NK-92 (cell line): ENCODE data around the gene NFIB.

ENCODE experiments used
- DNase-seq: peaks from one replicate; lab custom pipeline; 2025; ENCODE audit not compliant: unreplicated experiment; lab: John Stamatoyannopoulos, UW

Gene NFIB

GRCh38 chr9:14127656-14128055 is 186.3 kb downstream of the NFIB start:
- DNase-seq, result no peak

- DNase-seq, result no peak
These were observed 194.0 kb downstream of the NFIB start for GRCh38 chr9:14119694-14120514.

- DNase-seq, result no peak
These were observed 201.7 kb downstream of the NFIB start for GRCh38 chr9:14112226-14112625.

GRCh38 chr9:14111696-14112095 is 202.2 kb downstream of the NFIB start:
- no peak for DNase-seq

- DNase-seq, result no peak
These were observed 206.0 kb downstream of the NFIB start for GRCh38 chr9:14107977-14108376.

GRCh38 chr9:14107495-14107894 is 206.4 kb downstream of the NFIB start:
- no peak for DNase-seq

GRCh38 chr9:14106699-14107098 is 207.2 kb downstream of the NFIB start:
- no peak for DNase-seq

- DNase-seq, result no peak
These were observed 209.4 kb downstream of the NFIB start for GRCh38 chr9:14104496-14104895.

DNA sequence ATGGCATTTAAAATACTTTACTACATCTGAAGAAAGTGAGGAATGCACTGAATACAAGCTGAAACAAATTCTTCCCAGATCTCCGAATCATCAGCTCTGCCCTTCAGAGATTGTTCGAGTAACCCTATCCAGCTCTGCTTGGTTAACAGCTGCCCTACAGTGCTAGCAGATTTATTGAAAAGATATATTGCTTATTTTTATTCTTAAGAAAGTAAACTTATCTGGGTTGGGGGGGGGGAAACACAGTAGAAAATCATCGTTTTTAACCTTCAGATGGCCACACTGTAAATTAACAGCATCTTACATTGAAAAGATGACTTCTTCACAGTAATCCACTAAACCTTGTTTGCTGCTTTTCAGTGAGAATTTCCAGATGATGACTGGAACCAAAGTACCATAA is 210.8 kb downstream of the NFIB start:
- no peak for DNase-seq

GRCh38 chr9:14099737-14100136 is 214.2 kb downstream of the NFIB start:
- DNase-seq, result no peak

- DNase-seq, result no peak
These were observed 215.3 kb downstream of the NFIB start for GRCh38 chr9:14098486-14099180.

DNA sequence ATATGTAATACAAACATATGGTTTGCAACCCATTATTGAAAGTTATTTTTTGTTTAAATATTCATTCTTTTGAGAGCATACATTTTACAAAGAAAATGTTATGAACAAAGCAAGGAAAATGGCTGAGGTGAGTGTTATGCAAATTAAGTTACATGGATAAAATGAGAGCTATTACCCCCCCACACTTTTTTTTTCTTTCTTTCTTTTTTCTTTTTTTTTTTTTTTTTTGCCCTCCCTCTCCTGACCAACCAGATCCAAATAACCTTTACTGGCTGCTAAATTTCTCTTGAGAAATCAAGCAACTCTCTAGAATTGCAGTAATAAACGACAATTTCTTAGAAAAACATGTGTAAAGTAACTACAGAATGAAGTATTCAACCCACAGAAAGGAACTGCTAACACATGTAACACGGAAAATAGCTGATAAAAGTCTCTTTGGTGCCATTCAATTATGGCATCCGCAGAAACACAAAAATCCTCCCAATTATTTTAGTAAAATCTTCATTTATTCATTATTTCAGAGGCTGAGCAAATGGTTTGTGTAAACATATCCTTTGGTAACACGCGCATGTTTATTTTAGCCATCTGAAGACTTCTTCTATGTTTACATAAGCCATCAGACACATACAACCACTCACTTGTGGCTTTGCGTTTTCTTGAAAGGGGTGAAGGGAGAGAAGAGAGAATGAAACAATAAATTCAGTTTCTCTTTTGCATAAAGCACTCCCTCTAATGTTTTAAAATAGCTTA is 216.1 kb downstream of the NFIB start:
- DNase-seq, result no peak

GRCh38 chr9:14097215-14097614 is 216.7 kb downstream of the NFIB start:
- DNase-seq, result no peak

DNA sequence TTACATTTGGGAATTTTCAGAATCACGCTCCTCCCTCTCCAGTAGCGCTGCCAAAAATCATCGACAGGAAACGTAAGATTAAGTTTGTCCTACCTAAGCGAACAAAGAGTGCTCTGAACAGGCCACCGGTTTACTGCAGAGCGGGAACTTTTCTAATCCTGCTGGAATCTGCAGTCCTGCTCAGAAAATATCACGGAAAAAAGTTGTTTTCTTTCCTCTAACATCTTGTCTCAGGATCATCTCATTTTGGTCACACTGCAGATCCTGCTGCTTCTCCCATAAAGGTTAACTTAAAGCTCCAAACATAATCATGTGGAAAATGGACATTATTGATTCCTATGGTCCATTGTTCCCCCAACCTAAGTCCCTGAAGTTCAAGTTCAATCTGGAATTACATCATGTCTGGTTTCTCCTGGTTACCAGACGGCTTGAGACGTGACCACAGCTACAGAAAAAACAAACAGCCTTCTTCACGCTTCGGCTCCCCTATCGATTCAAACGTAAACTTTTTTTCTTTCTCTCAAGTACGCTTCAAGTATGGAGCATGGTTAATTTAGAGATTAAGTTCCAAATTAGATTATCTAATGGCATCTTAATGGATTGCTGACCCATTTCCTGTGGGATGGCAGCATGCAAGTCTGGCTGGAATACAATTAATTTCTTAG is 217.6 kb downstream of the NFIB start:
- DNase-seq, result no peak

DNA sequence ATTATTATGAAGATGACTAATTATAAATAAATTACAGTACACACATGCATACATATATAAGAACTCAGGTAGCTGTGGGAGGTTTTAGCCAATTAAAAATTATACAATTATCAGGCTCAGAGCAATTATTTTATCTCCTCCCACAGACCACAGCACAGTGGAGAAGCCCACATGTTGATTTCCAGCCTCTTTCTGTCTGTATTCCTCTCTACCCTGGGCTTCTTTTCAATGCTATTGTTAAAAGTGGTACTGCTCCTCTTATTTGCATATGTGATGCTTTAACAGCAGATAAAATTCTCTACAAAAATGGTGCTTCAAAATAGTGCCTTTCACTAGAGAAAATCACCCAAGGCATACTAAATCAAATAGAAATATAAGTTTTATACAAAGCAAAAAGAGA is 218.7 kb downstream of the NFIB start:
- no peak for DNase-seq

GRCh38 chr9:14094491-14094890 is 219.4 kb downstream of the NFIB start:
- no peak for DNase-seq

GRCh38 chr9:14092344-14092743 is 221.6 kb downstream of the NFIB start:
- no peak for DNase-seq

DNA sequence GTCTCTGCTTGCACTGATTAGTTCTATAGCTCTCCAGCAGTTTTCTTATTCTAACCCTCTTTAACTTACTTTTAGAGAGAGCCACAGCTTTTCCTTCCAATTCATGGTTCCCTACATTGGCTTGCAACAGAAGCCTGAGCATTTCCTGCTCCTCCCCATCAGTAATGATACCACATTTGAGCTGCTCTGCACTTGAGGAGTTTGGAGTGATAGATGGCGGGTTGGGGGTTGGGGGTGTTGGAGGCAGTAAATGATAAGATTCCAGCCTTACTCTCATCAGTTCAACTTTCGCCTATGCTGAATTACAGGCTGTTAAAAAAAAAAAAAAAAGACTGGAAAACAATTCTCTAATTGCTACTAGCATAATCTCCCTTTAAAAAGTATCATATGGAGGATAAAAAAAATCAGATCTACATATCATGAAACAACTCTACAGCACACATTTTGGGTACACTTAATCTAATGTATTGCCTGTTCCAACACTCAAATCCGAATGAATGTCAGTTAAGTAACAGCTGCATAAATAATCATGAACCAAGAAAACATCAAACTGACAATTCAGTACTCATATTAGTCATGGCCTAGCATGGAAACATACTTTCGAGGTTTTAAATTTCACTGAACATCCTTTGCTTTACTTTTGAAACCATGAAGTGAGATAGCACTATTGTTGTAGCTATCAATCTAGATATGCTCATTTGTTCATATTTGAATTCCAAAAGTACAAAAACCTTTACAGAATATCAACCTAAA is 224.7 kb downstream of the NFIB start:
- no peak for DNase-seq

GRCh38 chr9:14087576-14087975 is 226.4 kb downstream of the NFIB start:
- no peak for DNase-seq

- no peak for DNase-seq
These were observed 227.4 kb downstream of the NFIB start for GRCh38 chr9:14086495-14086894.

GRCh38 chr9:14085810-14086209 is 228.1 kb downstream of the NFIB start:
- no peak for DNase-seq
